GM20431 (cell line): ENCODE results near the gene LTA.
"Not testable (repeated sequence)": the region's sequence is repeated elsewhere in the genome, so short reads cannot be mapped to it uniquely, and the experiment has no call there.

Experiments
- in situ Hi-C: fragments of 300-500 bp; cut with MseI, MboI; formaldehyde crosslinking; loops from one replicate; pipeline ENCODE4 v1.15.0; 2020; ENCODE audit warnings: low sequenced_read_pairs; ENCODE audit not compliant: unreplicated experiment

LTA gene

GRCh38 chr6:31582230-31582643 is 10.1 kb downstream of the LTA start, which contains the start of gene LTB:
LTB (minus strand) TSS chr6:31582424; CDS start chr6:31582417, 7 bp downstream.
- in situ Hi-C loops = no loop called here

DNA sequence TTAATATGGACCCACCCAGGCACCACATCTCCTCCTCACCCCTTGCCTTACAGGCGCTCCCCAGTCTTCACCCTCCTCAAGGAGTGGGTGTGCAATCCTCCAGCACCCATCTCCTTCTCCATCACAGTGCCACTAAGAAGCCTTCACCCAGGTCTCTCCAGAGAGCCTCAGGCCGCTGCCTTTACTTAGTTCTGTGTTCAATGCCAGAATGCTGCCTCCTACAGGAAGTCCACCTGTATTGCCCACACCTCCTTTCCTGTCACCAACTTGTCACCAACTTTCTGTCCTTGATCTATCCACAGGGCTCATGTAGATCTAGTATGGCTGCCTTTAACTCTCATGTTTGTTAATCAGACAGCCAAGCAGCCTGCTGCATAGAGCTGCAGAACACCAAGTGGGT is 13.4 kb downstream of the LTA start:
- in situ Hi-C loops = no loop called here

GRCh38 chr6:31586008-31586407 is 13.9 kb downstream of the LTA start, which contains the start of gene LST1:
LST1 (plus strand) TSS chr6:31586277; CDS start chr6:31587300, 1,023 bp downstream.
- in situ Hi-C loops = no loop called here

DNA sequence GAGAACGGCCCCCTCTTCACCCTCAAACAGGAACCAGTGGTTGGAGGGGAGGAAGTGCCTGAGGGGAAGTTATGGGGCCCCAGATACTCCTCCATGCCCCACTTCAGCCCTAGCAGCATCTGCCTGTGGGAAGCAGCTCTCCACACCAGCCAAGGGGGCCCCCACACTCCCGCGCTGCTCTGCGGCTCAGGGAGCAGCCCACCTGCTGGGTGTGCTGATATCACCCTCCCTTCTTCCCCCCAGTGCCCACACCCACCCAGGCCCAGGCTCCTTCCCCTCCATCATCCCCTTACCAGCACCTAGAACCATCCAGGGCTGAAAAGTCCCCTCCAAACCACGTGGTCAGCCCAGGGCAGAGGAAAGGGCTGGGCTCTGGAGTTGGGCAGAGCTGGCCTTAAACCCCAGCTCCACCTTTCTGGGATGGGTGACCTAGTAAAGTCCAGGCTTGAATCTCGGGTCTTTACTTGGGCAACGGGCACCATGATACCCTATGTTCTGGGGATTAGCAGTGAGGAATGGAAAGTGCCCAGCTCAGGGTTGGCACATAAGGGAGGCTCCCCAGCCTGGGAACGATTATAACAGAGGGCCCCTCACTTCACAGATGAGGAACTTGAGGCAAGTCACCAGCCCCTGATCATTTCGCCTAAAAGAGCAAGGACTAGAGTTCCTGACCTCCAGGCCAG is 14.7 kb downstream of the LTA start:
- in situ Hi-C loops = no loop called here

GRCh38 chr6:31587791-31588777 is 16.0 kb downstream of the LTA start:
- in situ Hi-C loops = no loop called here

- in situ Hi-C loops = no loop called here
Measured at GRCh38 chr6:31588871-31589650, 17.0 kb downstream of the LTA start.

- in situ Hi-C loops = not testable (repeated sequence)
Measured at GRCh38 chr6:31590691-31591090, 18.6 kb downstream of the LTA start.

DNA sequence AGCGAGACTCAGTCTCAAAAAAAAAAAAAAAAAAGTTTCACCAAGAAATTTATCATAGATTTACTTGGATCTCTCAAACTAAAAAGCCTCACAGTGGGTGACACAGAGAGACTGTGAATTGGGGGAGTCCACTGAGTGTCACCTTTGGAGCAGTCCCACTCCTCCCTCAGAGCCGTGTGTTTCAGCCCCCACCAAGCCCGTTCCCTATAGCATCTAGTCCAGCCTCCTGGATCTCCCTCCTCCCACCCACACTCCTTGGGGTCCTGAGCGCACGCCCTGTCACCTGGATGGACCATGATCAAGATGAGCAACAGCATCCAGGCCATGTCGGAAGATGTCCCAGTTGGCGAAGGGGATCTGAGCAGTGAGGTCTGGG is 20.3 kb downstream of the LTA start:
- in situ Hi-C loops = no loop called here

DNA sequence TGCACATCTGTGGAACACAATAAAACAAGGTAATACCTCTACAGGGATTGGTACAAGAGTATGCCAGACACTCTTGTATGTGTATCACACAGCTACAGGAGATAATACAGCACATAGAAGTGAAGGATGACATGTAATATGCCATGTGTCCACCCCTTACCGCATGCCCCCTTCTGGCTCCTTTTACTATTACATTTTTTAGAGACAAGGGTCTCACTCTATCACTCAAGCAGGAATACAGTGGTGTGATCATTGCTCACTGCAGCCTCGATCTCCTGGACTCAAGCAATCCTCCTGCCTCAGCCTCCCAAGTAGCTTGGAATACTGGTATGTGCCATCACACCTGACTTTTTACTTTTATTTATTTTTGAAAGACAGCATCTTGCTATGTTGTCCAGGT is 24.9 kb downstream of the LTA start:
- in situ Hi-C loops = no loop called here

- in situ Hi-C loops = no loop called here
Measured at GRCh38 chr6:31607317-31607716, 35.2 kb downstream of the LTA start.

DNA sequence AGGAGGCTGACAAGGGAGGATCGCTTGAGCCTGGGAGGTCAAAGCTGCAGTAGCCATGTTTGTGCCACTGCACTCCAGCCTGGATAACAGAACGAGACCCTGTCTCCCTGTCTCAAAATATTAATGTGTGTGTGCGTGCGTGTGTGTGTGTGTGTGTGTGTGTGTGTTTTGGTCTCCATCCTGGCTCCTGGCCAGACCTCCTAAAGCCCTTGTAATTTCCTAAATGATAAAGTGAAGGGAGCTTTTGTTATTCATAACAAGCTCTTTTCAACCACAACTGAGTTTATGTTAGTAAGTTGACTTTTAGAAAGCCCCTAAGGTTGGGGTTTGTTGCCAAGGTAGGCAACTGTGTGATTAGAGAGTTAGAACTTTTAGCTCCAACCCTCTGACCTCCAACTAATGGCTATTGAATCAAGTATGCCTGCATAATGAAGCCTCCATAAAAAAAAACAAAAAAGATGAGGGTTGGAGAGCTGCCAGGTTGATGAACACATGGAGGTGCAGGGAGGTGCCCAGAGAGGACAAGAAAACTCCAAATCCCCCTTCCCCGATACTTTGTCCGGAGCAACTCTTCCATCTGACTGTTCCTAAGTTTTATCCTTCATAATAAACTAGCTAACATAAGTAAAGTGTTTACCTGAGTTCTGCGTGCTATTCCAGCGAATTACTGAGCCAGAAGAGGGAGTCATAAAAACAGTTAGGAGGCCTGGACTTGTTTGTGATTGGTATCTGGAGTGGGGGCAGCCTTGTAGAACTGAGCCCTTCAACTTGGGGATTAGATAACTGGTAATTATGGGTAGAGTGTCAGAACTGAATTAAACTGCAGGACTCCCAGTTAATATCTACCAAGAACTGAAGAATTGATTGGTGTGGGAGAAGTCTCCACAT is 37.7 kb downstream of the LTA start:
- in situ Hi-C loops = no loop called here

GRCh38 chr6:31610968-31611367 is 38.9 kb downstream of the LTA start:
- in situ Hi-C loops = no loop called here

GRCh38 chr6:31614075-31614619 is 42.1 kb downstream of the LTA start:
- in situ Hi-C loops = no loop called here

DNA sequence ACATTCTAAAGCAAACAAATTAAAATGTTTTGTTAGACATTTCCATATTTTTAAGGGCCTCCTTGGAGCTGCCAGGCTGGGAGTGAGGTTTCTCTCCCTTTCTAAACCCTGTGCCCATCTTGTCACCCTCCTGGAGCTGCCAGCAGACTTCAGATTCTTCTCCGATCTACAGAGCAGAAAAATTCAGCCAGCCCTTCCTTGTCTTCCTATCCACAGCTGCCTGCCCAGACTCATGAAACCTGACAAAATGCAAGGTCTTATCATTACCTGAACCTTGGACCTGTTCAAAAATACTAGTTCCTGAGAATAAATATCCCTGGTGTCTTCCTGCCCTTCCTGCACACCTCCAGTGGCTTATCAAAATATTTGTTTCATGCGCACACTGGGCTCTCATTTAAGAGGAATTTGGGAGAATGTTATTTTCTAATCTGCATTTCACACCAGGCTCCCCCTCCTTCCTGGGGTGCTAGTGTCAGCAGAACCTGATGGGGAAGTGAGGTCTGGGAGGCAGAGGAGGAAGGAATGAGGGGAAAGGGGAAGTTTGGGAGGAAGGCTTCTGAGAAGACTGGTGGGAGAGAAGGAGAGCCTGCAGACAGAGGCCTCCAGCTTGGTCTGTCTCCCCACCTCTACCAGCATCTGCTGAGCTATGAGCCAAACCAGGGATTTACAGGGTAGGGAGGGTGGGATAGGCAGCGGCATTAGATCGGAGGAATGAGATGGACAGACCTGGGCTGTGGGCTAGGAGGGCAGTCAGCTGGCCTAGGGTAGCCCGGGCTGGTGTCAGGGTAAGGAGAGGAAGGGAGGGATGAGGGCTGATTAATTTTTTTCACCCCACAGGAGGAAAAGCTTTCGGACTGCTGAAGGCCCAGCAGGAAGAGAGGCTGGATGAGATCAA is 42.8 kb downstream of the LTA start, which contains the start of gene AIF1:
TSS of gene AIF1 (plus strand) at position 551 of the 895 bp plus-strand sequence. CDS start at position 647, 96 bp downstream.
- in situ Hi-C loops = no loop called here

GRCh38 chr6:31615748-31616147 is 43.7 kb downstream of the LTA start:
- in situ Hi-C loops = no loop called here

- in situ Hi-C loops = no loop called here
Measured at GRCh38 chr6:31617010-31617409, 44.9 kb downstream of the LTA start.

DNA sequence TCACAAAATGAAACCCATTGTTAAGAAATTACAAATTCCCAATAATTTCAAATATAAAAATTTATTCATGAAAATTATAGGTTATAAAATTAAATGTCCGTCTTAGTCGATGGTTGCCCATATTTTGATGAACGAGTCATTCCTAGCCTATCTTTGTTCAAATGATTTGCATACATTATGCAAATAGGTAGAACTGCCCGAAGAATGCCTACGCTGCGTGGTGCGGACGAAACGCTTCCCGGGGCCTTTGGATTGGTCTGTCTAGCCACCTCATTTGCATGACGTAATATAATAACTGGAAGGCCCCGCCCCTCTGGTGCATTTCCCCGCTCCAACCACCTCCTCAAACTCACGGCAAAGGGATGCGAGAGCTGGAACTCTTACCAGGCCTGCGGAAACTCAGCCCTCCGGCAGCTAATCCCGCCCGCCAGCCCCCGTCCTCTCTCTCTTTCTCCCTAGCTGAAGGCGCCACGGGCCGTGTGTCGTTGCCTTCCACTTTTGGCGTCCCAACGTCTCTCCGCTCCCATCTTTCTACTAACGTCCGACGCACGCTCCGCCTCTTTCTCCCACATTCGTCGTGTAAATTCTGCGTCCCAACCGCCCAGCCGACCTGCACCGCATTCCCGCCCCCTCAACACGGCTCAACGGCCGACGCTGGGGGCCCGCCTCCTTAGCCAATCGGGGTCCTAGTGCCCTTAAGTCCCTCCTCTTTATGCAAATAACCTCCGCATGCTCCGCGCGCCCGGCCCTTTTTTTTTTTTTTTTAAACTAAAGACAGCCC is 47.9 kb downstream of the LTA start:
- in situ Hi-C loops = no loop called here
